GM15510 (cell line): Measurements from ENCODE around the gene PAX2.

ENCODE experiments used
- POLR2A ChIP-seq: IDR thresholded peaks from 3 replicates; pipeline ENCODE4 v1.6.1; 2011; ENCODE audit warnings: borderline replicate concordance; ENCODE audit not compliant: insufficient read length; ENCODE audit errors: extremely low read depth

PAX2 gene

GRCh38 chr10:100734295-100735086 is 10.9 kb upstream of the PAX2 start:
- TF ChIP-seq POLR2A, result no peak

- no peak for TF ChIP-seq POLR2A
Measured at GRCh38 chr10:100735087-100735336, 10.4 kb upstream of the PAX2 start.

GRCh38 chr10:100735337-100736143 is 9.8 kb upstream of the PAX2 start:
- TF ChIP-seq POLR2A, result no peak

- no peak for TF ChIP-seq POLR2A
Measured at GRCh38 chr10:100736144-100736808, 9.1 kb upstream of the PAX2 start.

- TF ChIP-seq POLR2A, result no peak
Measured at GRCh38 chr10:100736809-100737354, 8.5 kb upstream of the PAX2 start.

- TF ChIP-seq POLR2A, result no peak
Measured at GRCh38 chr10:100737355-100738054, 7.9 kb upstream of the PAX2 start.

- TF ChIP-seq POLR2A, result no peak
Measured at GRCh38 chr10:100738055-100738827, 7.1 kb upstream of the PAX2 start.

- no peak for TF ChIP-seq POLR2A
Measured at GRCh38 chr10:100739517-100740368, 5.6 kb upstream of the PAX2 start.

- TF ChIP-seq POLR2A, result no peak
Measured at GRCh38 chr10:100740476-100741377, 4.7 kb upstream of the PAX2 start.

- TF ChIP-seq POLR2A, result no peak
Measured at GRCh38 chr10:100741378-100742075, 3.9 kb upstream of the PAX2 start.

- TF ChIP-seq POLR2A, result no peak
Measured at GRCh38 chr10:100742076-100742771, 3.2 kb upstream of the PAX2 start.

- TF ChIP-seq POLR2A, result no peak
Measured at GRCh38 chr10:100742936-100743335, 2.4 kb upstream of the PAX2 start.
